Measurements from ENCODE around the gene SH3PXD2A. TPM values are rescaled to one million over a fixed set of nuclear protein-coding genes. Genes with fewer than 3 reads are reported as not detected.

The SH3PXD2A gene
- total and polyA plus RNA-seq, 5 donors from 2014 or later: 0.24 to 15.4 (median 0.47) TPM

DNA sequence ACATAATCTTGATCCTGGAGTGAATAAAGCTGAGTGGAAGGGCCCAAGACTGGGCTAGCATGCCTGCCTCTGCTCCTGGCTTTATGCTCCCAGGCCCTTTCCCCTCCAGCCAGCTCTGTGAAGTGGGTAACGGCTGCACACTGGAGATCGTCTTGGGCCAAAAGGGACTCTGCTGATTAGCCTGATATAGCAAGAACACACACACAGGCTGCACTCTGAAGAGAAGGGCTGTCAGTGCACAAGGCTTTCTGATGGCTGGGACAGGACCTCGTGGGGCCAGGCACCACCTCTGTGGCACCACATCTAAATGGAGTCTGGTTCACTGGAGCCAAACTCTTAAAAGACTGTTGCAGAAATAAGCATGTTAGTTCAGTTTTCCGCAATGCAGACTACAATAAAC lies 200.5 kb downstream of the SH3PXD2A start:
- Histone ChIP-seq H3K27me3 (ENCODE audit: control insufficient read depth, insufficient read depth, low read length) (no peaks in the 10 kb centered on the region), H3K4me1 (ENCODE audit: control insufficient read depth, insufficient read depth, low read length, poor library complexity, severe bottlenecking) (peaks cover 3% of the 10 kb centered on the region), H3K4me3 (ENCODE audit: low read depth, low read length) (no peak overlapping the region), H3K9me3 (ENCODE audit: control insufficient read depth in 2 of 2, low read length in 2 of 2) (no peaks in the 10 kb centered on the region), H3K27ac (ENCODE audit: insufficient read depth, low read length, poor library complexity, severe bottlenecking) (no peak overlapping the region), H3K36me3 (ENCODE audit: control insufficient read depth, insufficient read depth, low read length) (peaks cover 13% of the 10 kb centered on the region)
- Mint-ChIP-seq H3K4me3 (no peak overlapping the region), H3K27ac (peak overlapping the region in 1 of 3 donors; percentile 29), H3K9me3 (peaks cover 0 to 11% (median 0%) of the 10 kb centered on the region in 7 donors), H3K4me1 (peaks cover 0 to 26% (median 6%) of the 10 kb centered on the region in 4 donors), H3K36me3 (peaks cover 19% of the 10 kb centered on the region), H3K27me3 (no peaks in the 10 kb centered on the region)
- DNase-seq: no peak
- ATAC-seq (ENCODE audit: low read depth in 2 of 2): no peak

DNA sequence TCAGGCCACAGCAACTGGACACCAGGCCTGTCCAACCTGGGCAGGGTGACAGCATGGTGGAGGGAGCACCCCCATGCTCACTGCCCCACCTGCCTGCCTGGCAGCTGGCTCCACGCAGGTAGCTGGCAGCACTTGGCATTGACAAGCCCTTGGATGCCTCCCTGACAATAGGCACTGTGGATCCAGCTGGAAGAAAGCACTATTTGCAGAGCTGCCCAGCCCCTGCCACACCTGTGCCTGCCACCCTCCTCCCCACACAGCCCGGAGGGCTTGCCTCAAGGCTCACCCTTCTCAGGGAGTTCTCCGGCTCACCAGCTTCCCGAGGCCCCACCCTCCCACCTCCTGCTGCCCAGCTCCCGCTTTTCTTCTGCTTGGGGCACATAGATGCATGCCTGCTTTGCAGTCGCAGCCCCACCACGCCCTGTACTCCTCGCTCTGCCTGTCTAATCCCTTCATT lies 201.8 kb downstream of the SH3PXD2A start:
- DNase-seq: no peak
- H3K9me3 Mint-ChIP-seq: peaks cover 0 to 11% (median 0%) of the 10 kb centered on the region in 7 donors
- H3K4me3 ChIP-seq (ENCODE audit: low read depth, low read length): no peak overlapping the region
- H3K27me3 ChIP-seq (ENCODE audit: control insufficient read depth, insufficient read depth, low read length): no peaks in the 10 kb centered on the region
- ATAC-seq (ENCODE audit: low read depth in 2 of 2): no peak
- H3K27ac Mint-ChIP-seq: peak overlapping the region in 1 of 3 donors; percentile 44
- H3K27ac ChIP-seq (ENCODE audit: insufficient read depth, low read length, poor library complexity, severe bottlenecking): no peak overlapping the region
- H3K9me3 ChIP-seq (ENCODE audit: control insufficient read depth in 2 of 2, low read length in 2 of 2): no peaks in the 10 kb centered on the region
- H3K4me3 Mint-ChIP-seq: no peak overlapping the region
- peaks cover 0 to 17% (median 4%) of the 10 kb centered on the region in 4 donors for H3K4me1 Mint-ChIP-seq
- no peaks in the 10 kb centered on the region for H3K4me1 ChIP-seq (ENCODE audit: control insufficient read depth, insufficient read depth, low read length, poor library complexity, severe bottlenecking)
- peaks cover 13% of the 10 kb centered on the region for H3K36me3 ChIP-seq (ENCODE audit: control insufficient read depth, insufficient read depth, low read length)
- H3K36me3 Mint-ChIP-seq: peaks cover 19% of the 10 kb centered on the region
- no peaks in the 10 kb centered on the region for H3K27me3 Mint-ChIP-seq

DNA sequence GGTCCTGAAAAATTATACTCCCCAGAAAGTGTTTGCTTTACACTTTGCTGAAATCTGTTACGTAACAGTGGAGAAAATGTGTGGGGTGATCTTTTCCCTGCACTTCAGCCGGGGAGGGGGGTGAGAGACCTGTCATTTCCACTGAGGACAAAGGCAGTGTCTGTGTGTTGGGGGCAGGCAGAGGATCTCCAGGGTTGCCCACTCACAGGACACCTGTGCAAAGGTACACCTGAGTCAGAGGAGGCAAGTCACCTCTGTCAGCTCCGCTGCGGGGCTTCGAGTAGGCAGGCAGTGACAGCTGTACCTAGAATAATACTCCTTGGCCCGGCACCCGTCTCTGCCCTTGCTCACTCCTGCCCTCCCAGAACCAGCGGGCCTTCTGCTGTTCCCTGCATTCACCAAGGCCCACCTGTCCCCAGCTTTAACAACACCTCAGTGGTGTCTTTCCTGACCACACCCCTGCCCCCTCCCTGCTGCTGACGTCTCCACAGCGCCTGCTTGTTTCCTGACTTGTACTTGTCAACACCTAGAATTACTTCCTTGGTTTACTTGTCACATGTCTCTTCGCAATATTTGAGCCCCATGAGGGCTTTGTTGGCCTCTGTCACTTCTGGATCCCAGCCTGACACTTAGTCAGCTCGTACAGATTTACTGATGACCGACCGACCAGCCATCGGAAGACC lies 202.6 kb downstream of the SH3PXD2A start:
- Mint-ChIP-seq H3K4me1 (peaks cover 0 to 14% (median 0%) of the 10 kb centered on the region in 4 donors), H3K27ac (no peak overlapping the region), H3K4me3 (no peak overlapping the region), H3K36me3 (peaks cover 12% of the 10 kb centered on the region), H3K9me3 (peaks cover 0 to 8% (median 0%) of the 10 kb centered on the region in 7 donors), H3K27me3 (no peaks in the 10 kb centered on the region)
- H3K4me3 ChIP-seq (ENCODE audit: low read depth, low read length): no peak overlapping the region
- ATAC-seq (ENCODE audit: low read depth in 2 of 2): no peak
- no peaks in the 10 kb centered on the region for H3K27me3 ChIP-seq (ENCODE audit: control insufficient read depth, insufficient read depth, low read length)
- no peaks in the 10 kb centered on the region for H3K9me3 ChIP-seq (ENCODE audit: control insufficient read depth in 2 of 2, low read length in 2 of 2)
- H3K4me1 ChIP-seq (ENCODE audit: control insufficient read depth, insufficient read depth, low read length, poor library complexity, severe bottlenecking): no peaks in the 10 kb centered on the region
- DNase-seq: no peak
- H3K36me3 ChIP-seq (ENCODE audit: control insufficient read depth, insufficient read depth, low read length): peaks cover 8% of the 10 kb centered on the region
- no peak overlapping the region for H3K27ac ChIP-seq (ENCODE audit: insufficient read depth, low read length, poor library complexity, severe bottlenecking)

DNA sequence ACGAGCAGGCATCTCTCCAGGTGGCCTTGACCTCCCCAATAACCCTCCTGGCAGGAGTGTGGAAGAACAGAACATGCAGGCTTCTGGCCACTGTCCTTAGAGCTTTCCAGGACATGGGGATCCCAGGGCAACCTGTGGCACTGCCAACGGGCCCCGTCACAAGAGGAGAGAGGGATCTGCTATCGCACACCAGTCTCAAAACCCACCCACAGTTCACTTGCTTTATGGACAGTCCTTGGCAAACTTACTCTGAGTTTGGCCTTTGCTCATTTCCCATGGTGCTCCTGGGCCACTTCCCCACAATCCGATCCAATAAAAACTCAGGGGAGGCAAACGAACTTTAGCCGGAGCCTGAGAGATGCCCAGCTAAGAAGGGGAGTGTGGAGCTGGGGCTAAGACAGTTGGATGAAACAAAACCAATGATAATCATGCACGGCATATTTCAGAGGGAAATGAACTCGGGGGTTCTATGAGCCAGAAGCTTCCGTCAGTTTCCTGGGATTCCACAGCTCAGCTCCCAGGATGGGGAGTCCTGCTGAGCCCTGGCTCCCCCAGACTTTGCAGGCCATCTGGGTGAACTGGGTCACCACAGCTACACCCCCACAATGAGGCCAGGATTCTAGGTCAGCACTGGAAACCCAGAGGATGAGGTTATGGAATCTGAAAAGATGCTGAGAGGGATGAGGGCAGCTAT lies 203.4 kb downstream of the SH3PXD2A start:
- no peak for ATAC-seq (ENCODE audit: low read depth in 2 of 2)
- no peak overlapping the region for H3K27ac Mint-ChIP-seq

DNA sequence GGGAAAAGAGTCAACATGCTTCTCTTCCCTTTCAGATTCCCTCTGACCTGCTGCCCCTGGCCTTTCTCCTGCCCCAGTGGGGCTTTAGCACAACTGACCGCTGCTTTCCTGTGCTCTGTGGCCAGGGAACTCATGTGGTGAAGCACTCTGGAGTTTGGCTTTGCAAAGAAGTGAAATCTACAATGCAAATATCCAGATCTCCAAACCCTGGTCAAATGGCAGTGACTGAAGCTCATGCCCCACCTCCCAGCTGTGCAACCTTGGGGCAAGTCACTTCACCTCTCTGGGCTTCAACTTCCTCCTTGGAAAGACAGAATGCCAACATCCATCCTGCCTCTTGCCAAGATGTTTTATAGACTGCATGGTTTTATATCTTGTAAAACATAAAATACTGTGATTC lies 204.0 kb downstream of the SH3PXD2A start:
- Histone ChIP-seq H3K9me3 (ENCODE audit: control insufficient read depth in 2 of 2, low read length in 2 of 2) (no peaks in the 10 kb centered on the region), H3K27ac (ENCODE audit: insufficient read depth, low read length, poor library complexity, severe bottlenecking) (no peak overlapping the region), H3K27me3 (ENCODE audit: control insufficient read depth, insufficient read depth, low read length) (no peaks in the 10 kb centered on the region), H3K4me1 (ENCODE audit: control insufficient read depth, insufficient read depth, low read length, poor library complexity, severe bottlenecking) (no peaks in the 10 kb centered on the region), H3K4me3 (ENCODE audit: low read depth, low read length) (no peak overlapping the region), H3K36me3 (ENCODE audit: control insufficient read depth, insufficient read depth, low read length) (peaks cover 2% of the 10 kb centered on the region)
- H3K27me3 Mint-ChIP-seq: no peaks in the 10 kb centered on the region
- H3K27ac Mint-ChIP-seq: no peak overlapping the region
- ATAC-seq (ENCODE audit: low read depth in 2 of 2): no peak
- no peak for DNase-seq
- H3K4me3 Mint-ChIP-seq: no peak overlapping the region
- peaks cover 4% of the 10 kb centered on the region for H3K36me3 Mint-ChIP-seq
- peaks cover 0 to 13% (median 0%) of the 10 kb centered on the region in 4 donors for H3K4me1 Mint-ChIP-seq
- peaks cover 0 to 1% (median 0%) of the 10 kb centered on the region in 7 donors for H3K9me3 Mint-ChIP-seq

More for the DNA sequence above, 203.4 kb downstream of the SH3PXD2A start:
- no peaks in the 10 kb centered on the region for H3K4me1 ChIP-seq (ENCODE audit: control insufficient read depth, insufficient read depth, low read length, poor library complexity, severe bottlenecking)
- H3K9me3 ChIP-seq (ENCODE audit: control insufficient read depth in 2 of 2, low read length in 2 of 2): no peaks in the 10 kb centered on the region
- H3K4me3 ChIP-seq (ENCODE audit: low read depth, low read length): no peak overlapping the region
- Mint-ChIP-seq H3K4me1 (peaks cover 0 to 14% (median 0%) of the 10 kb centered on the region in 4 donors), H3K36me3 (peaks cover 4% of the 10 kb centered on the region), H3K27me3 (no peaks in the 10 kb centered on the region), H3K9me3 (peaks cover 0 to 1% (median 0%) of the 10 kb centered on the region in 7 donors), H3K4me3 (no peak overlapping the region)
- no peak for DNase-seq
- no peak overlapping the region for H3K27ac ChIP-seq (ENCODE audit: insufficient read depth, low read length, poor library complexity, severe bottlenecking)
- no peaks in the 10 kb centered on the region for H3K27me3 ChIP-seq (ENCODE audit: control insufficient read depth, insufficient read depth, low read length)
- H3K36me3 ChIP-seq (ENCODE audit: control insufficient read depth, insufficient read depth, low read length): peaks cover under 1% of the 10 kb centered on the region

DNA sequence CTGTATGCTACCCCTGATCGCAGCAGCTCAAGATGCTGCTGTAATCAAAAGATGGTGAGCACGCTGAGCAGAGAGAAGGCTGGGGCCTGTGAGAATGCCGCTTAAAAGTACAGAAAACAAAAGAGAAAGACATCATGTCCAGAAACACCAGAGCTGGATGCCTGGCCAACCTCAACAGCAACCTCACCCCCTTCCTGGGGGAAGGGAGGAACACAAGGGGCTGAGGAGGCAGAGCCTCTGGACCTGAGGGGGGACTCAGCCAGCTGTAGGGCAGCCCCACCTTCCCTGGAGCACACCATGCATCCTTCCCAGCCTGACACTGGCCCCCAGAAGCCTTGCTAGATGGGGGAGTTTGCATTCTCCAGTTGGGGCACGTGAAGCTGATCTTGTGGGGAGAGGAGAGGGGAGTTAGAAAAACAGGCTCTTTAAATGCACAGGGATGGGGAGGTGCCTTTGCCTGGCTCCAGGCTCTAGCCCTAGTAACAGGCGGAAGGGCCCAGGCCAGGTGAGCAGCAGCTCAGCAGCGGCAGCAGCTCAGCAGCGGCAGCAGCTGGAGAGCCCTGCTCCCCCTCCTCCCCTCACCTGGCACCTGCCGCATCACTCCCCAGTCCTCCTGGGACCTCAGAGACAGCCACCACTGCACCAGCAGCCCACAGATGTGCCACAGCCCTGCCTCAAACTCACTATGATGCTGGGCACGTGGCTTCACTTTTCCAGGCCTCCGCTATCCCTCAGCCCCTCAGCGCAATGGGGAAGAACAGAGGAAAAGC lies 205.5 kb downstream of the SH3PXD2A start:
- Histone ChIP-seq H3K36me3 (ENCODE audit: control insufficient read depth, insufficient read depth, low read length) (peaks cover 2% of the 10 kb centered on the region), H3K4me3 (ENCODE audit: low read depth, low read length) (no peak overlapping the region), H3K4me1 (ENCODE audit: control insufficient read depth, insufficient read depth, low read length, poor library complexity, severe bottlenecking) (no peaks in the 10 kb centered on the region), H3K27ac (ENCODE audit: insufficient read depth, low read length, poor library complexity, severe bottlenecking) (no peak overlapping the region), H3K9me3 (ENCODE audit: control insufficient read depth in 2 of 2, low read length in 2 of 2) (no peaks in the 10 kb centered on the region), H3K27me3 (ENCODE audit: control insufficient read depth, insufficient read depth, low read length) (no peaks in the 10 kb centered on the region)
- no peak for DNase-seq
- Mint-ChIP-seq H3K27me3 (no peaks in the 10 kb centered on the region), H3K4me3 (no peak overlapping the region), H3K27ac (peak overlapping the region in 1 of 3 donors; percentile 48), H3K9me3 (peaks cover 0 to 1% (median 0%) of the 10 kb centered on the region in 7 donors), H3K36me3 (peaks cover 4% of the 10 kb centered on the region), H3K4me1 (peaks cover 0 to 8% (median 1%) of the 10 kb centered on the region in 4 donors)
- no peak for ATAC-seq (ENCODE audit: low read depth in 2 of 2)

DNA sequence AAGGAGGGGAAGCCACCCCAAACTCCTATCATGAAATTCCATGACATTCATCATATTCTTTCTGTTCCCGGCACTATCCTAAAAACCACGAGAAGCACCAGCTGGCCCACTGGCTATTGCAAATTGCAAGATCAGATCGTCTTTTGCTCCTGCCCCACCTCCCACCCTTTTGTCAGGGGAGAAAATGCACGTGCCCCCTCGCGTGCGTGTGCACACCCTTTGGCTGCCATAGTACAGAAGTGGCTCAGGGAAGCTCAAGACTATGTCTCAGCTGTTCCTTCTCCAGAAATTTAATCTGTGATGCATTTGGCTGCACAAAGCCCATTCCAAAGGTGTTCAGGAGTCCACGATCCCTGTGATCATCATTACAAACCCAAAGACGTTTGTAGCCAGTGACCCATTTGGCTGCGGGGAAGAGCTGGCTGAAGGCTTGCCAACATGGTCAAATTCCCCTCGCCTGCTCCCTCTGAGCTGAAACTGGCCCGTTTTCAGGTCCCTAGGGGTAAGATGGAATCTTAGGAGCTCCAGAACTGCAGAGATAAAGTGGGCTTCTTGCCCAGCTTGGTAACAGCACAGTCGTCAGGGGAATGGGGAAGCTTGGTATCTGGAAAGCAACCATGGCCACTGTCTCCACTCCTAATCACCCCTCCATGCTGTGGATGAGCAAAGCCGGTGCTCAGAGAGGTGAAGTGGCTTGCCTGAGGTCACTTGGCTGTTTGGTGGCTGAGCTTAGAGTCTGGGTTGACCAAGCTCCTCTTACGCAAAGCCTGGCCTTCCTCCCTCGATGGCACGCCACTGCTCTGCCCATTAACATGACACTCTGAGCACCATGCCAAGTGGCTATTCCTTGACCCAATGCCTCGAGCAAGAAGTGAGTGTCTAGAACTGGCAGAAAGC lies 206.5 kb downstream of the SH3PXD2A start:
- ATAC-seq (ENCODE audit: low read depth in 2 of 2) (no peak), DNase-seq (no peak)
- no peak overlapping the region for H3K4me3 ChIP-seq (ENCODE audit: low read depth, low read length)
- Mint-ChIP-seq H3K27ac (no peak overlapping the region), H3K4me3 (no peak overlapping the region), H3K36me3 (peaks cover 4% of the 10 kb centered on the region), H3K9me3 (peaks cover 0 to 1% (median 0%) of the 10 kb centered on the region in 7 donors), H3K27me3 (no peaks in the 10 kb centered on the region), H3K4me1 (peaks cover 0 to 5% (median 2%) of the 10 kb centered on the region in 4 donors)
- H3K27me3 ChIP-seq (ENCODE audit: control insufficient read depth, insufficient read depth, low read length): no peaks in the 10 kb centered on the region
- H3K27ac ChIP-seq (ENCODE audit: insufficient read depth, low read length, poor library complexity, severe bottlenecking): no peak overlapping the region
- H3K9me3 ChIP-seq (ENCODE audit: control insufficient read depth in 2 of 2, low read length in 2 of 2): no peaks in the 10 kb centered on the region
- H3K4me1 ChIP-seq (ENCODE audit: control insufficient read depth, insufficient read depth, low read length, poor library complexity, severe bottlenecking): no peaks in the 10 kb centered on the region
- peaks cover 2% of the 10 kb centered on the region for H3K36me3 ChIP-seq (ENCODE audit: control insufficient read depth, insufficient read depth, low read length)
